ENCODE data around the gene CADPS2.

The CADPS2 gene

GRCh38 chr7:122884186-122884585 is 2.1 kb downstream of the CADPS2 start:
- H3K4me3 ChIP-seq (ENCODE audit: low read length): no peak overlapping the region
- peak; percentile 62 for DNase-seq (ENCODE audit: low read depth)
- TF ChIP-seq CTCF (IDR thresholded peaks at IDR 0.05; ENCODE audit: insufficient read depth, low read depth, low read length, missing control alignments): no peak

- no peak overlapping the region for H3K4me3 ChIP-seq (ENCODE audit: low read length)
- no peak for TF ChIP-seq CTCF (IDR thresholded peaks at IDR 0.05; ENCODE audit: insufficient read depth, low read depth, low read length, missing control alignments)
Observed at GRCh38 chr7:122883049-122883680, 3.1 kb downstream of the CADPS2 start.

GRCh38 chr7:122881324-122881723 is 4.9 kb downstream of the CADPS2 start:
- DNase-seq (ENCODE audit: low read depth): no peak
- no peak for TF ChIP-seq CTCF (IDR thresholded peaks at IDR 0.05; ENCODE audit: insufficient read depth, low read depth, low read length, missing control alignments)
- no peak overlapping the region for H3K4me3 ChIP-seq (ENCODE audit: low read length)

More at GRCh38 chr7:122883049-122883680, 3.1 kb downstream of the CADPS2 start:
- DNase-seq (ENCODE audit: low read depth): no peak

GRCh38 chr7:122869260-122869659 is 17.0 kb downstream of the CADPS2 start:
- no peak overlapping the region for H3K4me3 ChIP-seq (ENCODE audit: low read length)
- DNase-seq (ENCODE audit: low read depth): no peak
- no peak for TF ChIP-seq CTCF (IDR thresholded peaks at IDR 0.05; ENCODE audit: insufficient read depth, low read depth, low read length, missing control alignments)

- DNase-seq (ENCODE audit: low read depth): no peak
- no peak overlapping the region for H3K4me3 ChIP-seq (ENCODE audit: low read length)
- no peak for TF ChIP-seq CTCF (IDR thresholded peaks at IDR 0.05; ENCODE audit: insufficient read depth, low read depth, low read length, missing control alignments)
Observed at GRCh38 chr7:122867471-122867980, 18.7 kb downstream of the CADPS2 start.

- TF ChIP-seq CTCF (IDR thresholded peaks at IDR 0.05; ENCODE audit: insufficient read depth, low read depth, low read length, missing control alignments): no peak
- no peak for DNase-seq (ENCODE audit: low read depth)
- H3K4me3 ChIP-seq (ENCODE audit: low read length): no peak overlapping the region
Observed at GRCh38 chr7:122864838-122865237, 21.4 kb downstream of the CADPS2 start.

GRCh38 chr7:122864016-122864415 is 22.2 kb downstream of the CADPS2 start:
- TF ChIP-seq CTCF (IDR thresholded peaks at IDR 0.05; ENCODE audit: insufficient read depth, low read depth, low read length, missing control alignments): no peak
- DNase-seq (ENCODE audit: low read depth): no peak
- no peak overlapping the region for H3K4me3 ChIP-seq (ENCODE audit: low read length)

All from epithelial cell of esophagus (primary cell).